Vagina (tissue), 2 donors: ENCODE measurements around the gene SPECC1L. TPM values are rescaled to one million over a fixed set of nuclear protein-coding genes. Genes with fewer than 3 reads are reported as not detected.

Experiments
- DNase-seq, 2 donors: peaks; one replicate each; pipeline ENCODE4 v3.0.0-alpha.2; 2017; ENCODE audit errors: extremely low spot score in 2 of 2
- H3K27ac ChIP-seq: fragments of 200-600 bp; sonication (generic); one replicate; pipeline ENCODE4 v1.5.1; 2019
- H3K27me3 ChIP-seq: fragments of 200-600 bp; sonication (generic); one replicate; pipeline ENCODE4 v1.5.1; 2019
- H3K36me3 ChIP-seq, 2 donors: fragments of 200-600 bp; sonication (generic); one replicate each; pipeline ENCODE4 v1.5.1; 2017 to 2019
- H3K4me1 ChIP-seq: fragments of 200-600 bp; sonication (generic); one replicate; pipeline ENCODE4 v1.5.1; 2019
- H3K4me3 ChIP-seq, 2 donors: fragments of 200-600 bp; sonication (generic); 1 replicate in 1 of 2; 2 replicates in 1 of 2; pipeline ENCODE4 v1.5.1; 2016 to 2019
- H3K9me3 ChIP-seq: fragments of 200-600 bp; sonication (generic); one replicate; pipeline ENCODE4 v1.5.1; 2019
- CTCF ChIP-seq, 3 experiments: fragments of 450-650 bp in 2 of 3; fragments of 200-600 bp in 1 of 3; sonication (generic) in 1 of 3; IDR thresholded peaks; one replicate each; pipeline ENCODE4 v1.5.1; 2017 to 2019; ENCODE audit warnings: antibody characterized with exemption in 3 of 3, mild to moderate bottlenecking in 2 of 3, moderate library complexity in 2 of 3
- POLR2A ChIP-seq, 2 donors: fragments of 450-650 bp; IDR thresholded peaks; one replicate each; pipeline ENCODE4 v1.6.1; 2017; ENCODE audit warnings: antibody characterized with exemption in 2 of 2, mild to moderate bottlenecking in 2 of 2, moderate library complexity in 2 of 2
- POLR2AphosphoS5 ChIP-seq, 2 donors: sonication (generic); formaldehyde crosslinking; IDR thresholded peaks; one replicate each; pipeline ENCODE4 v1.9.0; 2017; ENCODE audit warnings: antibody characterized with exemption in 2 of 2, mild to moderate bottlenecking in 2 of 2, low read depth in 1 of 2; ENCODE audit not compliant: insufficient read depth in 1 of 2
- intact Hi-C: fragments of 100-400 bp; cut with DNase I; formaldehyde crosslinking; loops from one replicate; pipeline ENCODE4 v1.15.1; 2023
- total RNA-seq: library from RNA; depleted of rRNA; stranded (reverse); fragments of >200 nt; gene quantifications from one replicate; pipeline ENCODE4 v1.2.3, GENCODE V29; 2016

Gene SPECC1L
- total RNA-seq, 1 donor from 2014 or later, result 38.8 TPM

GRCh38 chr22:24446260-24446611, 175.6 kb downstream of the SPECC1L start:
- no peaks in the 10 kb centered on the region for H3K36me3 ChIP-seq
- no peak for DNase-seq
- H3K4me1 ChIP-seq, result no peaks in the 10 kb centered on the region
- H3K27me3 ChIP-seq, result no peaks in the 10 kb centered on the region
- no peak overlapping the region for H3K27ac ChIP-seq
- no peak for TF ChIP-seq POLR2A (IDR thresholded peaks at IDR 0.05)
- no peak for TF ChIP-seq CTCF (IDR thresholded peaks at IDR 0.05)
- TF ChIP-seq POLR2AphosphoS5 (IDR thresholded peaks at IDR 0.05; ENCODE audit: insufficient read depth in 1 of 2, low read depth in 1 of 2), result no peak
- no peak overlapping the region for H3K4me3 ChIP-seq
- intact Hi-C loops, result no loop called here
- no peaks in the 10 kb centered on the region for H3K9me3 ChIP-seq

- DNase-seq, result no peak
- no peak for TF ChIP-seq CTCF (IDR thresholded peaks at IDR 0.05)
- no peak for TF ChIP-seq POLR2A (IDR thresholded peaks at IDR 0.05)
- TF ChIP-seq POLR2AphosphoS5 (IDR thresholded peaks at IDR 0.05; ENCODE audit: insufficient read depth in 1 of 2, low read depth in 1 of 2), result no peak
- H3K36me3 ChIP-seq, result no peaks in the 10 kb centered on the region
- intact Hi-C loops, result no loop called here
- no peak overlapping the region for H3K27ac ChIP-seq
- H3K4me1 ChIP-seq, result no peaks in the 10 kb centered on the region
- H3K27me3 ChIP-seq, result no peaks in the 10 kb centered on the region
- no peak overlapping the region for H3K4me3 ChIP-seq
- H3K9me3 ChIP-seq, result no peaks in the 10 kb centered on the region
Measured at GRCh38 chr22:24450610-24451009, 180.0 kb downstream of the SPECC1L start.

- H3K27me3 ChIP-seq, result no peaks in the 10 kb centered on the region
- intact Hi-C loops, result no loop called here
- no peaks in the 10 kb centered on the region for H3K9me3 ChIP-seq
- H3K4me1 ChIP-seq, result no peaks in the 10 kb centered on the region
- H3K4me3 ChIP-seq, result no peak overlapping the region
- H3K27ac ChIP-seq, result no peak overlapping the region
- H3K36me3 ChIP-seq, result no peaks in the 10 kb centered on the region
- no peak for TF ChIP-seq POLR2AphosphoS5 (IDR thresholded peaks at IDR 0.05; ENCODE audit: insufficient read depth in 1 of 2, low read depth in 1 of 2)
- no peak for TF ChIP-seq CTCF (IDR thresholded peaks at IDR 0.05)
- TF ChIP-seq POLR2A (IDR thresholded peaks at IDR 0.05), result no peak
- no peak for DNase-seq
Measured at GRCh38 chr22:24451162-24451561, 180.5 kb downstream of the SPECC1L start.

GRCh38 chr22:24453853-24454252, 183.2 kb downstream of the SPECC1L start:
- TF ChIP-seq CTCF (IDR thresholded peaks at IDR 0.05) (no peak), POLR2AphosphoS5 (IDR thresholded peaks at IDR 0.05; ENCODE audit: insufficient read depth in 1 of 2, low read depth in 1 of 2) (no peak), POLR2A (IDR thresholded peaks at IDR 0.05) (no peak)
- Histone ChIP-seq H3K4me3 (no peak overlapping the region), H3K27ac (no peak overlapping the region), H3K4me1 (no peaks in the 10 kb centered on the region), H3K27me3 (no peaks in the 10 kb centered on the region), H3K36me3 (no peaks in the 10 kb centered on the region), H3K9me3 (no peaks in the 10 kb centered on the region)
- intact Hi-C loops, result no loop called here
- no peak for DNase-seq

GRCh38 chr22:24455039-24455438, 184.4 kb downstream of the SPECC1L start:
- no peak for TF ChIP-seq CTCF (IDR thresholded peaks at IDR 0.05)
- no peak for TF ChIP-seq POLR2A (IDR thresholded peaks at IDR 0.05)
- no peak for TF ChIP-seq POLR2AphosphoS5 (IDR thresholded peaks at IDR 0.05; ENCODE audit: insufficient read depth in 1 of 2, low read depth in 1 of 2)
- DNase-seq, result no peak
- Histone ChIP-seq H3K4me1 (no peaks in the 10 kb centered on the region), H3K27me3 (no peaks in the 10 kb centered on the region), H3K9me3 (no peaks in the 10 kb centered on the region), H3K27ac (no peak overlapping the region), H3K4me3 (no peak overlapping the region), H3K36me3 (no peaks in the 10 kb centered on the region)
- intact Hi-C loops, result no loop called here
